GM10847 (cell line): ENCODE measurements around the gene GRIK4.

Experiments
- POLR2A ChIP-seq: IDR thresholded peaks from 2 replicates; pipeline ENCODE4 v1.6.1; 2011; ENCODE audit not compliant: insufficient read length; ENCODE audit errors: extremely low read depth

Gene GRIK4

DNA sequence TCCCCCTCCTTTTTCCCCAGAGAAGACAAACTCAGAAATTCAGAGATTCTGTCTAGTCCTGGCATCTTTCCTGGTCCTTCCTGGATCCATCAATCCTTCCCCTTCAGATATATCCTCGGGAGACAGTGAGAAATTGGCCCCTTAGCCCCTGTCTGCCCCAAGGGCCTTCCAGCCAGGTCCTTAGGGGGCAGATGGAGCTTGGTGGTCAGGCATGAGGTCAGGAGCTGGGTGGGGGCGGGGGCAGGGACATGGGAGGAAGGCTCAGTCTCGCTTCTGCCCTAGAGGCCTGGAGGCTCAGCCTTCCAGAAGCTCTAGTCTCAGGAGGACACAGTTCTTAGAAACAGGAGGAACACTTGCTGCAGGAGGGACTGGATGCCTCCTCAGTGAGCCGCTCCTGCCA is 304.6 kb downstream of the GRIK4 start:
- no peak for TF ChIP-seq POLR2A

GRCh38 chr11:120816711-120817110 is 305.2 kb downstream of the GRIK4 start:
- no peak for TF ChIP-seq POLR2A

- TF ChIP-seq POLR2A: no peak
These were observed 305.6 kb downstream of the GRIK4 start for GRCh38 chr11:120817158-120817557.

GRCh38 chr11:120818097-120818496 is 306.5 kb downstream of the GRIK4 start:
- TF ChIP-seq POLR2A: no peak

DNA sequence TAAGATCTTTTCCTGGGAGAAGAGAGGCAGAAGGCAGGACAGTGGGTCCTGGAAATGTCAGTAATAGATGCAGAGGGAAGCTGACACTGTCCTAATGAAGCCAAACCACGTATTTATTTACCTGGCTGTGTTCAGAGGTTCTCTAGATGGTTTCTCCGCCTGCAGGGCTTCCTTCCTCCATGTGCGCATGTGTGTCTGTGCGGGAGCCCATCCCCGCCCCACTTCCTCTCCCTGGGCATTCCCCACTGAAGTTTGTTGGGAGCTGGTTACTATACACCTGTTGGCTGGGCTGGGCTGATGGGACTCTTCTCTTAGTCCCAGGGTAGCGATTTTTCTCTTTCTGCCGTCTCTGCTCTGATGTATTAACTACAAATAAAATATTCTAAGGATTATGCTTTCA is 307.5 kb downstream of the GRIK4 start:
- TF ChIP-seq POLR2A: no peak

- TF ChIP-seq POLR2A: no peak
These were observed 308.2 kb downstream of the GRIK4 start for GRCh38 chr11:120819437-120820365.

DNA sequence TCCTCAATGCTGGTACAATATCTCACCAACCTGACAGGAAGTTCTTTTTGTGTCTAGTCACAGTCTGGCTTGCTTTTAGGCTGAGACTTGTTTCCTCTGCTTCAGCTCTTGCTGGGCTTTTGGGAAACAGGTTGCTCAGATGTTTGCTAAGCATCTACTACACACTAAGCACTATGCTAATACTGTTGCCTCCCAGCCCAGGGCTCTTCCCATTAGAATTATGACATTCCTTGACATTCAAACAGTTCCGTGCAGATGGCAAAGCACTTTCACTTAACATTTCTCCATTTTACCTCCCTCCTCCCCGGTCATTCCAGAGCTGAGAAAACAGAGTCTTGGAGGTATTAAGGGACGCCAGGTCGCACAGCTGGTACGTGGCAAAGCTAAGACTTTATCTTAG is 311.6 kb downstream of the GRIK4 start:
- TF ChIP-seq POLR2A: no peak

DNA sequence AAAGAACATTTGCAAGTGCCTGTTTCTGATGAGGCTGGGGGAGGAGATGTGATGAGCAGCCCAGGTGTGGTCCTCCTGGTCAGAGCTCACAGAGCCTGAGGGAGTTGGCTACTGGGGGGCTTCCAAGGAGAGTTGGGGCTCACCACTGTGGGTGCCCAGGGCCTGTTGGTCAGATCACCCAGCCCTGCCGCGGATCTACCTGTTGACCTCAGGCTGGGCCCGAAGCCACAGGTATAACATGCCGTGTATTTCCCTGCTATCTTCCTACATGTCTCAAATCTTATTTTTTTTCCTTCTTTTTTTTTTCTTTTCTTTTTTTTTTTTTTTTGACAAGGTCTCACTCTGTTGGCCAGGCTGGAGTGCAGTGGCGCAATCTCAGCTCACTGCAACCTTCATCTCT is 312.7 kb downstream of the GRIK4 start:
- no peak for TF ChIP-seq POLR2A

DNA sequence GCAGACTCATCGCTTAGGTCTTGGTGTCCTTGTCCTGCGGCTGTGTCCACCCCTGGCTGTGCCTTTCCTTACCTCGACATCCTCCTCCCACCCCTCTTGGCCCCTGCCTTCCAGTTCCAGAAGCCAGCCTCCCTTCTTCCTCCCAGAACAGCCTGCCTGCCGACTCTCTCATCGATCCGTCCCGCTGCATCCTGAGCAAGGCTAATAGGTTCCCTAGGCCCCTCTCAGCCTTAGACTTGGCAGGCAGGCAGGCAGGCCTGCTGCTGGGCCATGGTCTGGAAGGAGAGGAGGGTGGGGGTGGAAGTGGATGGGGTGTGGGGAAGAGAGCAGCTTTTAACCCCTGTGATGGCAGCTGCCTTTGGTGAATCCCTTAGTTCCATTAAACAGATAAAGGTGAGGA is 315.6 kb downstream of the GRIK4 start:
- no peak for TF ChIP-seq POLR2A

DNA sequence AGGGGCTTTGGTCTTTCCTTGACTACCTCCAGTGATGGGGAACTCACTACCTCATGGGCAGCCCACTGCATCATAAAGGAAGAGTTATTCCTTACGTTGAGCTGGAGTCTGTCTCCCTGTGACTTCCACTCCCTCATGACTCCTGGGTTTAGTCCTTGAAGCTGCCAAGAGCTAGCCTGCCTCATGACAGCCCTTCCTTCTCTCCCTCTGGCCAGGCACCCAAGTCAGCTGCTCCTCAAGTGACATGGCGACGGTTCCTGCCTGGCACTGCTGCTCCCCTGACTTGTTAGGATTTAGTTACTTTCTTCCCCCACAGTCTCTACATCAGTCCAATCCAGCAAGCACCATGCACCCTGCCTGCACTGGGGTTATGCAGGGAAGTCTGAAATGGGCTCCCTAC is 316.3 kb downstream of the GRIK4 start:
- no peak for TF ChIP-seq POLR2A

DNA sequence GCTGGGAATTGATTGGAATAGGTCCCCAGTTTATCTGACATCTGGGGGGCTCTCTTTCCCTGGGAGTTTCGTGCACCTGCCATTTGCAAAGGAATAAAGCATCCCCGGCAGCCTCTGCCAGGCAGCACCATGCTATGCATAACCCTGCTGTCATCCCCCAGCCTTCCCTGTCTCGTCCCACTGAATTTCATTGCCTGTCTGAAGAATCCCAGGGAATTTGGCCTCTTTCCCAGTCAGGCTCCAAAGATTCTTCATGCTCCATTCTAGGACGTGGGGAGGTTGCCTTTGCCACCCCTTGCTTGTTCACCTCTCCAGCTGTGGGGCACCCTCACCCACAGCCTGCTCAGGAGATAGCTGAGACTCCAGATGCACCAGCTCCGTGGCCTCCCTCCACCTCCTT is 317.3 kb downstream of the GRIK4 start:
- TF ChIP-seq POLR2A: no peak

- TF ChIP-seq POLR2A: no peak
These were observed 318.6 kb downstream of the GRIK4 start for GRCh38 chr11:120830085-120830620.

DNA sequence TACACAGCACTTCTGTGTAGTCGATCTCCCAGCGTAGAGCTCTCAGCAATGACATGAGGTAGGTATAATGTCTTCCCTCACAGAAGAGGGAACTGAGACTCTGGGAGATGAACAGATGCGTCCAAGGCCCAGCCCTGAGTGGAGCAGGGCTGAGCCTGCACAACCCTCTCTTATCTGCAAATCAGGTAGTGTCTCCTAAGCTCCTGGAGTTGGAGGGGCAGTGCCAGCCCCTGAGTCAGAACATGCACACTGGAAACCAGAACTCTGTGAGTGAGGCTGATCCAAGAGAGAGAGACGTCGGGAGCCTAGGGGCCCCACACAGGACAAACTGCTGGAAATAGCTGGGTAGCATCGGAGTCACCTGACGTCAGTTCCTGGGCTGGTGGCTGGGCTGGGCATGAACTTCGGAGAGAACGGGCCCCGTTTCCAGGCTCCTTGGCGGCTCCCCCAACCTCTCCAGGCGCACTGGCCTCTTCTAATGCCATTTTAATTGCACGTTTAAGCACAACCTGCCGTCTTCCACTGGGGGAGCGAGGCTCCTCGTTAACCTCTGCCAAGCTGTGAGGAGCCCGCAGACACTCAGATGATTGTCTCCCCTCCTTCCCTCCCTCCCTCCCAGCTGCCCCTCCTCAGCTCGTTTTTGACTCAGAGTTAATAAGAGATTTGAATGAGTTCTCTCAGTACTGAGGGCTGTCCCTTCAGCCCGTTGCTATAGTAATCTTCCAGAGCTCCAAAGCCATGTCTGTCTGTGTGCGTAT is 321.1 kb downstream of the GRIK4 start:
- no peak for TF ChIP-seq POLR2A

- TF ChIP-seq POLR2A: no peak
These were observed 323.2 kb downstream of the GRIK4 start for GRCh38 chr11:120834686-120835210.

- TF ChIP-seq POLR2A: no peak
These were observed 324.2 kb downstream of the GRIK4 start for GRCh38 chr11:120835601-120836228.
